K562 (cell line): ENCODE data around the gene GINS2. TPM values are rescaled to one million over a fixed set of nuclear protein-coding genes. Genes with fewer than 3 reads are reported as not detected.

Experiments
- ATAC-seq: fragments of 200-7000 bp; cut with Tn5 transposase; 3 replicates; pipeline ENCODE4 v1.9.1; 2020; ENCODE audit warnings: moderate library complexity
- BruUV-seq: library from RNA; stranded (reverse); fragments of 400-500 nt; replicated peaks from 2 replicates; lab custom pipeline; 2021; lab: Mats Ljungman, UMichigan
- CTCF ChIA-PET: fragments of 300-600 bp; formaldehyde crosslinking; extraction: SDS; loops from one replicate; lab custom pipeline; 2021; ENCODE audit warnings: low intra/inter-chr PET ratio; lab: Yijun Ruan, JAX
- POLR2A ChIA-PET: fragments of 300-600, 350-650 bp; sonication (Branson Sonifier 250); formaldehyde crosslinking; extraction: SDS; loops from one replicate; lab custom pipeline; 2021; ENCODE audit warnings: antibody characterized with exemption, inconsistent platforms; lab: Yijun Ruan, JAX
- DNase-seq, 4 experiments: peaks; one replicate each; pipeline versions ENCODE4 v3.0.0 to v3.0.0-alpha.2; 2011 to 2018; ENCODE audit warnings: low spot score in 3 of 4, mixed read lengths in 3 of 4; ENCODE audit errors: extremely low read depth in 1 of 4
- FAIRE-seq: peaks from 2 replicates; lab custom pipeline; 2011; peaks lifted over from hg19 to GRCh38; lab: Jason Lieb, UNC
- H2AFZ ChIP-seq: 2 replicates; pipeline ENCODE4 v1.6.0; 2011; ENCODE audit warnings: low read depth, low read length, control low read depth, inconsistent platforms
- H3K27ac ChIP-seq: fragments of 200-600 bp; 3 replicates; pipeline ENCODE4 v1.8.0; 2011; ENCODE audit warnings: low read depth, mild to moderate bottlenecking, control low read depth, inconsistent platforms, low read length, moderate library complexity, mixed read lengths; ENCODE audit errors: extremely low read depth
- H3K27me3 ChIP-seq, 2 experiments: fragments of 300-600 bp in 1 of 2; 2 replicates in 1 of 2; 3 replicates in 1 of 2; pipeline versions ENCODE4 v1.6.0 to v1.8.0; 2011; ENCODE audit warnings: inconsistent platforms in 2 of 2, low read length in 2 of 2, mild to moderate bottlenecking in 1 of 2, mixed read lengths in 1 of 2, moderate library complexity in 1 of 2; ENCODE audit not compliant: control insufficient read depth in 2 of 2, insufficient read depth in 2 of 2
- H3K36me3 ChIP-seq: fragments of 300-600 bp; 3 replicates; pipeline ENCODE4 v1.8.0; 2011; ENCODE audit warnings: mild to moderate bottlenecking, low read length, inconsistent platforms; ENCODE audit not compliant: control insufficient read depth, insufficient read depth
- H3K4me1 ChIP-seq, 2 experiments: fragments of 200-600 bp in 1 of 2; replicated peaks in 1 of 2; 2 replicates in 1 of 2; 3 replicates in 1 of 2; pipeline versions ENCODE4 v1.5.1 to v1.8.0; 2011; ENCODE audit warnings: inconsistent platforms in 2 of 2, low read length in 2 of 2, mild to moderate bottlenecking in 1 of 2, mixed read lengths in 1 of 2, moderate library complexity in 1 of 2; ENCODE audit not compliant: control insufficient read depth in 2 of 2, insufficient read depth in 2 of 2
- H3K4me2 ChIP-seq: 2 replicates; pipeline ENCODE4 v1.6.1; 2011; ENCODE audit warnings: low read length, control low read depth, inconsistent platforms, mixed read lengths; ENCODE audit not compliant: insufficient read depth
- H3K4me3 ChIP-seq: fragments of 200-600 bp; sonication (generic), shearing (Covaris generic); 2 replicates; pipeline ENCODE4 v1.5.1; 2016; ENCODE audit warnings: control low read depth, inconsistent platforms
- H3K79me2 ChIP-seq: fragments of 200-600 bp; 3 replicates; pipeline ENCODE4 v1.8.0; 2011; ENCODE audit warnings: low read length, inconsistent platforms; ENCODE audit not compliant: control insufficient read depth, insufficient read depth
- H3K9ac ChIP-seq, 2 experiments: 2 replicates each; pipeline versions ENCODE4 v1.6.0 to v1.6.1; 2011; ENCODE audit warnings: low read depth in 2 of 2, low read length in 2 of 2, control low read depth in 1 of 2, inconsistent platforms in 1 of 2, mild to moderate bottlenecking in 1 of 2, mixed read lengths in 1 of 2; ENCODE audit not compliant: insufficient read depth in 1 of 2
- H3K9me1 ChIP-seq: one replicate; pipeline ENCODE4 v1.6.0; 2011; ENCODE audit warnings: inconsistent platforms, mild to moderate bottlenecking, low read length, moderate library complexity; ENCODE audit not compliant: control insufficient read depth, insufficient read depth
- H3K9me3 ChIP-seq: replicated peaks from 2 replicates; pipeline ENCODE4 v1.5.1; 2011; ENCODE audit warnings: low read depth, low read length, inconsistent platforms; ENCODE audit not compliant: control insufficient read depth, insufficient read depth
- H4K20me1 ChIP-seq: replicated peaks from 2 replicates; pipeline ENCODE4 v1.6.1; 2011; ENCODE audit warnings: low read length, inconsistent platforms, mixed read lengths; ENCODE audit not compliant: control insufficient read depth, insufficient read depth
- CEBPB ChIP-seq: fragments of 450-650 bp; IDR thresholded peaks from 2 replicates; pipeline ENCODE4 v1.6.1; 2016; ENCODE audit warnings: missing genetic modification characterization, missing compliant biosample characterization
- FIP1L1 ChIP-seq: fragments of 200-400 bp; formaldehyde crosslinking; IDR thresholded peaks from 2 replicates; pipeline ENCODE4 v1.6.1; 2018; ENCODE audit warnings: mild to moderate bottlenecking, low read depth, low read length; ENCODE audit not compliant: poor library complexity, severe bottlenecking
- POLR2G ChIP-seq: fragments of 200-400 bp; formaldehyde crosslinking; IDR thresholded peaks from 2 replicates; pipeline ENCODE4 v1.6.1; 2017; ENCODE audit warnings: low read depth, mild to moderate bottlenecking, antibody characterized with exemption, low read length, moderate library complexity
- RBM22 ChIP-seq: fragments of 200-400 bp; formaldehyde crosslinking; IDR thresholded peaks from 2 replicates; pipeline ENCODE4 v1.6.1; 2018; ENCODE audit warnings: low read length, low read depth; ENCODE audit not compliant: poor library complexity, severe bottlenecking
- WGBS: fragments of 100-300 bp; shearing (Covaris generic); methylation state at CpG from one replicate; pipeline ENCODE4 v1.1.6; 2016; ENCODE audit warnings: low coverage, mixed read lengths; ENCODE audit not compliant: insufficient coverage; ENCODE audit errors: missing lambda C conversion rate; 5-methylcytosine and 5-hydroxymethylcytosine counted together
- in situ Hi-C: fragments of 300-500 bp; cut with MboI; formaldehyde crosslinking; loops from 4 replicates; pipeline ENCODE4 v1.15.0; 2018; ENCODE audit warnings: inconsistent platforms, mixed read lengths
- intact Hi-C: fragments of 100-400 bp; cut with micrococcal nuclease; formaldehyde crosslinking; loops from 2 replicates; pipeline ENCODE4 v1.14.2; 2022
- polyA plus RNA-seq, 8 experiments: library from polyadenylated mRNA; depleted of rRNA in 4 of 8; stranded (reverse) in 5 of 8; unstranded in 3 of 8; fragments of >200 nt; fragmentation: Nextera tagmentation in 2 of 8; fragmentation: Illumina TruSeq in 1 of 8; extraction: Ambion mirVana in 2 of 8; extraction: Trizol in 1 of 8; gene quantifications; 2 replicates each; pipeline versions ENCODE4 v1.2.1 to v1.2.3, GENCODE V29; 2011 to 2014; ENCODE audit warnings: inconsistent platforms in 1 of 8, missing spikeins in 1 of 8
- total RNA-seq, 7 experiments: library from RNA; depleted of rRNA in 6 of 7; stranded (reverse); fragments of >200 nt in 6 of 7; fragmentation: Illumina TruSeq in 2 of 7; extraction: Trizol in 2 of 7; gene quantifications; 2 replicates each; pipeline versions ENCODE4 v1.2.1 to v1.2.3, GENCODE V29; 2011 to 2021; ENCODE audit warnings: low replicate concordance in 1 of 7

Gene GINS2
- total and polyA plus RNA-seq, 9 of the 15 experiments (the other 6 are each of a cell fraction or from before 2014, with no cell fraction given) = 40.4 to 76.2 (median 44.6) TPM

DNA sequence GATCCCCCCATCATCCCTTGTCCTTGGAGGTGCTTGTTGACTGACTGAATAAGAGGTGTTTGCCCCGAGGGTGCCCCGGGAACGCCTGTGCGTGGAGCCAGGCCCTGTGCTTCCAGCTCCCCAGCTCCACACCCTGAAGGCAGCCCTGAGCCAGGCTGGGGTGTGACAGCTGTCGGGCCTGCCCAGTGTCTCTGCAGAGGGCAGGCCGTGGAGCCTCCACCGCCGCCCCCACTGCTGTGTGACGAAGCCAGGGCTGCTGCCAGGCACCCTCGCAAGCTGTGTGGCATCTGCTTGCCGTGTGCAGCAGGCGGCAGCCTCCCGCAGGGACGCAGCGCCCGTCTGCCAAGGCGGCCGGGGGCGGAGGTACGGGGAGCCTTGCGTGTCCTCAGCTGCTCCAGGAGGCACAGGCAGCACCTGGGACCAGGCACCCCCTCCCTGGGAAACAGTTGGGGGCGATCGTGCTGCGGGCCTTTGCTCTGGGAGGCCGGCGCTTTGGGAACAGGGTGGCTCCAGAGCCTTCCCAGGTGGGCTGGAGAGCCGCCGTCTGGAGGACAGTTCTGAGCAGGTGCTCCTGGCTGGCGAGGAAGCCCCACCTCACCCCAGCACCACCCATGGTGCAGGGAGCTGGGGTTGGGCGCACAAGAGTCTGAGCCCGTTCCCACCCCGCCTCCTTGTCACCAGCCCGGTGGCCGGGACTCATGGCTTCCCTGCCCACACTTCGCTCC is 49.1 kb downstream of the GINS2 start:
- ATAC-seq = no peak
- Histone ChIP-seq H3K9me1 (peaks cover 10% of the 10 kb centered on the region), H3K79me2 (peaks cover 99% of the 10 kb centered on the region), H4K20me1 (peaks cover 83% of the 10 kb centered on the region), H3K4me2 (no peak overlapping the region), H3K36me3 (peaks cover 99% of the 10 kb centered on the region; the same call in 2 of the 3 replicates), H3K9me3 (no peaks in the 10 kb centered on the region), H3K27ac (no peak overlapping the region), H3K27me3 (no peaks in the 10 kb centered on the region), H3K4me3 (no peak overlapping the region), H3K4me1 (peaks cover 0 to 91% of the 10 kb centered on the region in 2 experiments; a peak in 2 of 5 replicates), H3K9ac (no peak overlapping the region), H2AFZ (no peak overlapping the region)
- 95% methylated on average over 24 of the region's 35 CpGs for WGBS
- TF ChIP-seq CEBPB (tag) = no peak
- peak; percentile 9 for TF ChIP-seq FIP1L1
- peak; percentile 42 for TF ChIP-seq RBM22
- TF ChIP-seq POLR2G = peak; percentile 68
- ChIA-PET POLR2A (interaction anchor here (0.5 to 1.3 kb wide), 6 partner anchors 9 to 224 kb away, joined by 3 to 4 read pairs (median 3); no protein-coding TSS in a partner anchor), CTCF (no interaction called here)
- in situ Hi-C loops (no loop called here), intact Hi-C loops (no loop called here)
- DNase-seq = no peak
- no peak for FAIRE-seq
- BruUV-seq = no TSS peak
